Left lobe of liver (tissue), 2 donors: ENCODE results near the gene EMID1. TPM values are rescaled to one million over a fixed set of nuclear protein-coding genes. Genes with fewer than 3 reads are reported as not detected.

Experiments
- ATAC-seq: fragments of 200-7000 bp; cut with Tn5 transposase; one replicate; pipeline ENCODE4 v1.9.1; 2020; ENCODE audit warnings: mild to moderate bottlenecking, moderate library complexity
- DNase-seq: peaks from one replicate; pipeline ENCODE4 v3.0.0-alpha.2; 2020; ENCODE audit warnings: low spot score
- total RNA-seq: library from RNA; stranded (reverse); gene quantifications from one replicate; pipeline ENCODE4 v1.2.1, GENCODE V29; 2021
- donor health status: DM: no; HTN: no; CAD: no; lungs with moderate emphysema.
- donor health status: DM: no; HTN: yes; CAD: no.

EMID1 gene
- total RNA-seq, 1 donor from 2014 or later: 1.3 TPM

DNA sequence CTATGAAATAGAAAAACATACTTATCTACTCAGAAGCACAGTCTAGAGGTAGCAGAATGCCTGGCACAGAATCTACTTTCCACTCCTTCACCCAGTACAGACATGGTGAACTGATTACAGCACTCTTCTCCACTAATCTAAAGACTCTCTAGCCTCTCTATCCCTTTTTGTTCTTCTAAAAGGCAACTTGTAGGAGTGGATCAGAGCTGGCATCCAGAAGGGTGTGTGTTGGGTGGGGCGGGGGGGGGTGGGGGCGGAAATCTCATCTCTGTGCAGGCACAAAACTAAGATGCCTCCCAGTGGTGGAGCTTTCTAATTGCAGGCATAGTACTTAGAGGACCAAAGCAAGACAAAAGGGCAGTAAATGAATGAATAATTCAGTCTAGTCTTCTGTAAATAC, 11.5 kb upstream of the EMID1 start:
- DNase-seq (no peak), ATAC-seq (no peak)

DNA sequence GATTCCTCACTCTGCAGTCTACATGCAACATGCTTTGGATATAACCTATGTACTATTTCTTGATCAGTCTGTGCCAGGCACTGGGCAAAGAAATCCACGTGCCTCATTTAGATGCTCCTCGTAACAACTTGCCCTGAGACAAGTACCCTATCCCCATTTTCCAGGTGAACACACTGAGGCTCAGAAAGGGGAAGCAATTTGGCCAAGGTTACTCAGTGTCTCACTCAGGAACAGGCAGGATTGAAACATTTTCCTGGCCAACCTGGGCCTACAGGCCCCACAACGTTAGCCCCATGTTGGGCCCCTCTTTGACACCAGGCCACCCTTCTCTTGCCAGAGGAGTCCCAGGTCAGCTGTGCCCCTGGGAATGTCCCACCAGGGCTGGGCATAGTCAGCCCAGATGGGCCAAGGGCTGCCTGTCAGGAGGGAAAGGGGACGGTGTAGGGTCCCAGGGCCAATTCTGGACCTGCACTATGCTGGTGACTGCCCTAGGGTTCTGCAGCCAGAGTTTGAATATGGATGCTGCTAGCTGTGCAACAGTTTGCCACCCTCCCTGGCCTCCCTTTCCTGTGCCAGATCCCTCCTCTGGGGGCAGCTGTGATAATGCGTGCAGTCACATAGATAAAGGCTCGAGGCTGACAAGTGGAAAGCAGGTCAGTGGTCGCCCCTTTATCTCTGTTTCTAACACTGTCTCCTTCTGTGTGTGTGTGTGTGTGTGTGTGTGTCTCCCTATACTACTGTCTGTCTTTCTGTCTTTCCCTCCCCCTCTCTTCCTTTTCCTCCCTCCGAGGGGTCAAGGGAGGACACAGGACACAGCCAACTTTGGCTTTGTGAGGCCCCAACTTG, 10.4 kb upstream of the EMID1 start:
- DNase-seq (no peak), ATAC-seq (peak; percentile 50)

DNA sequence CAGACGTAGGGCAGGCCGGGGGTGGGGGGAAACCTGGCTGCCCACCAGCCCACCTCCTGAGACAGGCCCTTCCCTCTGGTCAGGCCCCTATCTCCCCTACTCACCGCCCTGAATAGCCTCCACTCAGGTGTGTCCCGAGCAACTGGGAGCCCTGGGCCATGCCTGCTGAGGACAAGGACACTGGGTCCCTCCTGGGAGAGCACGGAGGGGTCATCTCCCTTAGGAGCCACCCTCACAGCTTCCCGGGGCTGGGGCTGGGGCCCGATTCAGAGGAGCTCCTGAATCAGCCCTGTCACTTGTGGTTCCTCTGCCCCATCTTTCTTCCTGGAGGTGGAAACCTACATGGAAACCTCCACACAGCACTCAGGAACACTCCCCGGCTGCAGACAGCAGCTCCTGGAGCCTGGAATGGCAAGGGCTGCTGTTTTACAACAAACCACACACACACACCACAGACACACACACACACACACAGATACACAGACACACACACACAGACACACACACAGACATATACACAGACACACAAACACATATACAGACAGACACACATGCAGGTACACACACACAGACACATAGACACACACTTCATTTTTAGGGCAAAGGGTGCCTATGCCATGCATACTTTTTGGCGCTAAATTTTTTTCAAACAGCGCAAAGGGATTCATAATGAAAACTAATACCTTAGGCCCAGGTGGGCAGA, 9.6 kb upstream of the EMID1 start:
- DNase-seq (no peak), ATAC-seq (no peak)

GRCh38 chr22:29197096-29197495, 8.6 kb upstream of the EMID1 start:
- ATAC-seq: no peak
- DNase-seq: no peak

- ATAC-seq (no peak), DNase-seq (no peak)
Observed at GRCh38 chr22:29198240-29198639, 7.5 kb upstream of the EMID1 start.

GRCh38 chr22:29199702-29200400, 5.8 kb upstream of the EMID1 start:
- DNase-seq: no peak
- ATAC-seq: no peak

DNA sequence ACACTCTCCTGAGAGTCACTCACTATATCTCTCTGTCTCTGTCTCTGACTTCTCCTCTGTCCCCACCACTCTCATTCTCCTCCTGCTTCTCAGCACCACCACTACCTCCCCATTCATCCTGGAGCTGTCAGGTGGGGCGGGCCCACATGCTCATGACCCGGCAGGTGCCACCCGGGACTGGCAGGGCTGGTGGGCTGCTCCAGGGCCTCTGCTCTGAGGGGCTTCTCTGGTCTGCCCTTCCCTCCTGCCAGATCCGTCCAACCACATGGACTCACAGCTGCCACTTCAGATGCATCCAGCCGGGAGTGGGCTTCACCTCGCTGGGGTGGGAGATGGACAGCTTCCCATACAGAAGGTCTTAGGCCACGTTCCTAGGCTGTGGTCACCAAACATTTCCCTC, 4.8 kb upstream of the EMID1 start:
- DNase-seq: no peak
- no peak for ATAC-seq

DNA sequence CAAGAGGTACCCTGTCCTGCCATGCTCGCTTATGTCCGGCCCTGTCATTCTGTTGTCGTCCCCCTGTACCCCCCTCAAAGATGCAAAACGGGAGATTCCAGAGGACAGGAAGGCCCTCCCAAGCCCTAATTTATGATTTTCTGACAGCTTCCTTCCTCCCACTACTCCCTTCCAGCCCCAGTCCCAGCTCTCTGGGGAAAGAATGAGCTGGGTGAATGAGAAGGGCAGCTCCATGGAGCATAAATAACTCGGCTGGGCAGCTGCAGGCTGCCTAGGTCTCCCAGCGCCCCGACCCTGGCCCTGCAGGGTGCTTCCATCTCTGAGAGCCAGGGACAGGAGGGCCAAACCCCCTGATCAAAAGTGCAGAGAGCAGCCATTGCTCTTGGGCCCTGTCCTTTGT, 3.9 kb upstream of the EMID1 start:
- ATAC-seq: no peak

GRCh38 chr22:29202212-29203192, 3.2 kb upstream of the EMID1 start:
- ATAC-seq (peak; percentile 68), DNase-seq (no peak)

More for the DNA sequence above, 3.9 kb upstream of the EMID1 start:
- DNase-seq: no peak

DNA sequence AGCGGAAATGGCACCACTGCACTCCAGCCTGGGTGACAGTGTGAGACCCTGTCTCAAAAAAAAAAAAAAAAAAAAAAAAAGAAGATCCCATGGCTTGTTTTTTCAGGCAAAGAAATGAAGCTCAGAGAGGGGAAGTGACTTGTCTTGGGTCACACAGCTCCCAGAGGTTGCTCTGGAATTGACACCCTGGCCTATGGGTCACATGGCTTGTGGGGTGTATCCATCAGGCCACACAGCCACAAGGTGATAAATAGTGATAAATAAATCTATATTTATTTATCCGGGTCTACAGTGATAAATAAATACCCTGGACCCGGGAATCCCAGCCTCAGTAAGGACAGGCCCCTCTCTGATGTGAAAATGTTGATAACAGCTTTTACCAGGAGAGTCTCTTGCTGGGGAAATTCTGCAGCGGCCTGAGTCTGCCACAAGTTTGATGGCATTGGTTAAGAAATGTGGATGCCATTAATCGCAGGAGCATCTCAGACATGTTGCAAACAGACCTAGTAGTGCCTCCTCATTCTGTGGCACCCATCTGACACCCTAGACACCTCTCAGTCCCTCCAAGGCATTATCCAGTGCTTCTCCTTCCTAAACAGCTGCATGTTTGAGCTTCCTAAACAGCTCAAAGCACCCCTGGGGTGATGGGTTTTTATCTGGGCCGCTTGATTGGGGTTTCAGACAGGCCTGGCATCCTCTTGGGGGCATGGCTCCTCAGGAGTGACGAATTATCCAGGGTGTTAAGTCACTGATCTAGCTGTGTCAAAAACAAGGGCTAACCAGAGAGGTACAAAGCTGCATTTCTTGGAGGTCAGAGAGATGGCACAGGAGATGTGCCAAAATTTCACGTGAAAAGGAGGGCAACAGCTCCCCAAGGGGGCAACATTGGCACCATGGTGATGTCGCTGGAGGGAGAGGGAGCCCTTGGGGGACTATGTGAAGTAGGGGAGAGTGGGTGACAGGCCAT, 1.9 kb upstream of the EMID1 start:
- ATAC-seq: no peak
- DNase-seq: no peak

DNA sequence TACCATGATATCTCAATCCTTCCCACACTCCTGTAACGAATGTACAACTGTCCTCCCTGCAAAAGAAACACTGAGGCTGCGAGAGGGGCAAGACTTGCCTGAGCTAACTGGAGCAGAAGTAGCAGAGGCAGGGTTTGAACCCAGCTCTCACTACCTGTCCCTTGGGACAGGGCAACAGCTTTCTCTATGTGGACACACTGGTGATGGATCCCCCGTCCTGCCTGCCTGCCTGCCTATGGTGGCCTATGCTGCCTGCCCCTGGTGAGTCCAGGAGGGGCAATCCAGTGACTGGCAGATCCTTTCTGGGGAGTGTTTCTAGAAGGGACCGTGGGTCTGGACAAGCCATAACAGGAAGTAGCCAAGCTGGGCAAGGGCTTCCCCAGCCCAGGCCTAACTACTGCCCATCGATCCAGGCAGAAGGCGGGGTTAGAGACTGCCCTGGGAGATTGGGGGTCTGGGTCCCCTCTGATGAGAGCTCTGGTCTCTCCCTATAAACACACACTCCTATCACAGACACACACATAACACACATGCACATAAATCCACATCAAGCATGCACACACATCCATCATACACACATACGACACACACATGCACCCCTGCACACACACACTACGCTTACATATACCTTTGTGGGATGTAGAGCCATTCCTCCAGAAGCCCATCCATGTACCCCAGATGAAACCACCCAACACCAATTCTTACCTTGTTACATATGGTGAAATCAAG, 1.1 kb upstream of the EMID1 start:
- DNase-seq (no peak), ATAC-seq (no peak)

GRCh38 chr22:29205252-29205593, 473 bp upstream of the EMID1 start:
- DNase-seq: no peak
- no peak for ATAC-seq

DNA sequence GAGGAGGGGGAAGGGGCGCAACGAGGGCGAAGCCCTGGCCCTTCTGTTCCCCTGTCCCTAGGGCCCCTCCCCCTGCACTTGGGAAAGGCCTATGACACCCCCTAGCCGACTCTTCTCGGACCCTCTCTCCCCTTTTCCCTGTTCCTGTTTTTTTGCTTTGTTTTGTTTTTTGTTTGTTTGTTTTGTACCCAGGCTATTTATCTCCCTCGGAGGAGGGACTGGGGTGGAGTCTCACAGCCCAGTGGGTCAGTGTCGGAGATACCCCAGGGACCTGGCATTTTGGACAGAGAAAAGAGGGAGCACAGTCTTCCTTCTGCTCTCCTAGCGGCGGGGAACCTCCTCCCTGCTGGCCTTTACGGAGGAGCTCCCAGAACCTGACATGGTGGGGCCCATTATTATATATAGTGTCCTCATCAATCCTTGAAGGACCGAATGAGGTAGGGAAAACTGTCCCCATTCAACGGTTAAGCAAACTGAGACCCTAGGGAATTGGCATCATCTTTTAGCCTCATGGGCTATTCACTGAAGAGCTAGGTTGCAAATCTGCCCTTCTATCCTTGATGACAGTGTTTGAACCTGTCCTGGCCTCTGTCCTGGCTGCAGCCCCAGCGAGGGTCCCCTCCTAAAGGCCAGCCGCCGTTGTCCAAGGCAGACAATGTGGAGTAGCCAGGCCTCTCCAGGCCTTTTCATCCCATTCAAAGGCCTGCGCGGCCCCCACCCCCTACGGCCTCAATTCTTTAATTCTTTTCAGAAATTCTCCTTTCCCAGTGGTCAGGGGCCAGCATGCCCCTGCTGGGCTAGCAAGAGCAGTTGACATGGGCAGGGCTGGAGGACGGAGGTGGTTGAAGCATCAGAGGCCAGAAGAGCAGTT, 911 bp downstream of the EMID1 start:
- no peak for DNase-seq
- ATAC-seq: no peak

DNA sequence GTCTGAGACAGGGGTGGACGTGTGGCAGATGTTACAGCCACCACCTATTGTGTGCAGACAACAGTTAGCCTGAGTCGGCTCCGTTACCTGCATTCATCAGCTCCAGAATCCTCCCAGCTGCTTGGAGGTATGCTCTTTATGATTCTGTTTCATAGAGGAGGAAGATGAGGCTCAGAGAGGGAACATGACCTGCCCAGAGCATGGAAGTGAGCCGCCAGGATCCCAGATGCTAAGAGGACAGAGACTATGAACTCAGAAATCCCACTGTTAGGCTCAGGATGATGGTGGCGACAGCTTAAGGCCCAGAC, 1.5 kb downstream of the EMID1 start:
- ATAC-seq: no peak

GRCh38 chr22:29207562-29208501, 2.1 kb downstream of the EMID1 start:
- ATAC-seq (no peak), DNase-seq (no peak)

More for the DNA sequence above, 1.5 kb downstream of the EMID1 start:
- no peak for DNase-seq

DNA sequence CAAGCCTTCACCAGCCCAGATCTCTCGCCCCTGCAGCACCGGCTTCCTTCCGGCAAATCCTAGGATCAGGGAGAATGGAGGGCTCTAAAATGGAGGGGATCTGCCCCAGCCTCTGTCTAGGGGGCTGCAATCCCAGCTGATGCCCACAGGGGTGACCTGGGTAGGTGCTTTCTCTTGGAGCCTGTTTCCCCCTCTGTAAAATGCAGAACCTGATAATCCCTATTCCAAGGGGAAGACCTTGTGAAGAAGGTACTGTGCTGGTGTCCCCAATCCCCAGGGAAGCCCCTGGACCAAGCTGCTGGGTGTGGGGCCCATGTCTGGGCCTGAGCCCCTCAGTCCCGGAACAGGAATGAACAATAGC, 2.8 kb downstream of the EMID1 start:
- DNase-seq (no peak), ATAC-seq (no peak)
